ENCODE measurements around the gene DCAF17.

GRCh38 chr2:171524018-171524401 is 90.0 kb downstream of the DCAF17 start:
- no peak for TF ChIP-seq POLR2AphosphoS5 (IDR thresholded peaks at IDR 0.05; ENCODE audit: low read depth, low read length)
- TF ChIP-seq PAX5 (IDR thresholded peaks at IDR 0.05; ENCODE audit: insufficient read depth, low read length, severe bottlenecking) = no peak
- TF ChIP-seq POLR2A (IDR thresholded peaks at IDR 0.05; ENCODE audit: low read depth, low read length) = no peak
- TF ChIP-seq SPI1 (IDR thresholded peaks at IDR 0.05; ENCODE audit: low read depth, low read length) = no peak
- no peak for TF ChIP-seq TAF1 (IDR thresholded peaks at IDR 0.05; ENCODE audit: low read depth, low read length)
